WTC11 (cell line): Measurements from ENCODE around the gene CGN.

Experiments
- RELA ChIP-seq: sonication (generic); formaldehyde crosslinking; IDR thresholded peaks from 2 replicates; pipeline ENCODE4 v1.8.1; 2022; ENCODE audit warnings: missing genetic modification reagents, mild to moderate bottlenecking, borderline replicate concordance
- ZNF317 ChIP-seq: sonication (generic); formaldehyde crosslinking; IDR thresholded peaks from 2 replicates; pipeline ENCODE4 v1.8.1; 2023; ENCODE audit warnings: low read depth, mild to moderate bottlenecking, moderate library complexity, missing genetic modification reagents, borderline replicate concordance
- TF ChIP-seq, protein P1 (sequence below): sonication (generic); formaldehyde crosslinking; conservative IDR thresholded peaks from 2 replicates; pipeline ENCODE4 v1.8.1; 2022; ENCODE audit warnings: mild to moderate bottlenecking, missing genetic modification reagents
- TF ChIP-seq, protein P2 (sequence below): sonication (generic); formaldehyde crosslinking; IDR thresholded peaks from 2 replicates; pipeline ENCODE4 v1.8.0; 2022; ENCODE audit warnings: mild to moderate bottlenecking, missing genetic modification reagents
- TF ChIP-seq, protein P3 (sequence below): sonication (generic); formaldehyde crosslinking; IDR thresholded peaks from 2 replicates; pipeline ENCODE4 v1.8.0; 2022; ENCODE audit warnings: mild to moderate bottlenecking, missing genetic modification reagents
- TF ChIP-seq, protein P4 (sequence below): fragments of 200-600 bp; IDR thresholded peaks from 2 replicates; pipeline ENCODE4 v1.8.0; 2022; ENCODE audit warnings: antibody characterized with exemption
- TF ChIP-seq, protein P5 (sequence below): sonication (generic); formaldehyde crosslinking; IDR thresholded peaks from 2 replicates; pipeline ENCODE4 v1.8.1; 2022; ENCODE audit warnings: low read depth, missing genetic modification reagents, borderline replicate concordance
- TF ChIP-seq, protein P6 (sequence below): sonication (generic); formaldehyde crosslinking; IDR thresholded peaks from 2 replicates; pipeline ENCODE4 v1.8.0; 2023; ENCODE audit warnings: mild to moderate bottlenecking, missing genetic modification reagents

DNA sequence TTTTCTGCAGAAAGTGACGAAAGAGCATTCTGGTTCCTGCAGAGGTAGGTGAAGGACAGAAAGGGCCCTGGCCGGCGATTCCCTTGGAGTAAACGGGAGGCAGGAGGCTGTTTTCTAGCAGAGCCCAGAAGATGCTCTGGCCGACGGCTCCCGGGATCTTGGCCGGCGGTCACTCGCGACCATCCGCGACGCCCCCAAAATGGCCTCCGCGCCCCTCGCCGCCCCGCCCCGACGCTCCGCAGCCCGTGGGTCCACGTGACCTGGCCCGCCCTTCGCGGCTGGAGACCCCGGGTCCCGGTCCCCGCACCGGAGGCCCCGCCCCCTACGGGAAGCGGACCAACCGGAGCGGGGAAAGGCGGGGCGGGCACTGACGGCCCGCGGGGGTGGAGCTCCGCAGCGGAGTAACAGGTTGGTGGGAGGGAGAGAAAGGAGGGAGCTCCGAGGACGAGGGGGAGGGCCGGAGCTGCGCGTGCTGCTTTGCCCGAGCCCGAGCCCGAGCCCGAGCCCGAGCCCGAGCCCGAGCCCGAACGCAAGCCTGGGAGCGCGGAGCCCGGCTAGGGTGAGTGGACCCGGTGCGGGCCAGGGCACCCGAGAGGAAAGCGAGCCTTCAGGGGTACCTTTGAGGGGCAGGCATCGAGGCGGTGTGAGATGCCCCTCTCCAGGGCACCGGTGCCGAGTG lies at the start of gene CGN:
- TF ChIP-seq, protein P1, sequence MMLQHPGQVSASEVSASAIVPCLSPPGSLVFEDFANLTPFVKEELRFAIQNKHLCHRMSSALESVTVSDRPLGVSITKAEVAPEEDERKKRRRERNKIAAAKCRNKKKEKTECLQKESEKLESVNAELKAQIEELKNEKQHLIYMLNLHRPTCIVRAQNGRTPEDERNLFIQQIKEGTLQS (CRISPR knock-in tag), result no peak
- TF ChIP-seq, protein P2, sequence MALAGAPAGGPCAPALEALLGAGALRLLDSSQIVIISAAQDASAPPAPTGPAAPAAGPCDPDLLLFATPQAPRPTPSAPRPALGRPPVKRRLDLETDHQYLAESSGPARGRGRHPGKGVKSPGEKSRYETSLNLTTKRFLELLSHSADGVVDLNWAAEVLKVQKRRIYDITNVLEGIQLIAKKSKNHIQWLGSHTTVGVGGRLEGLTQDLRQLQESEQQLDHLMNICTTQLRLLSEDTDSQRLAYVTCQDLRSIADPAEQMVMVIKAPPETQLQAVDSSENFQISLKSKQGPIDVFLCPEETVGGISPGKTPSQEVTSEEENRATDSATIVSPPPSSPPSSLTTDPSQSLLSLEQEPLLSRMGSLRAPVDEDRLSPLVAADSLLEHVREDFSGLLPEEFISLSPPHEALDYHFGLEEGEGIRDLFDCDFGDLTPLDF (CRISPR knock-in tag), result no peak
- TF ChIP-seq RELA (no peak), ZNF317 (CRISPR knock-in tag) (no peak)
- TF ChIP-seq, protein P3, sequence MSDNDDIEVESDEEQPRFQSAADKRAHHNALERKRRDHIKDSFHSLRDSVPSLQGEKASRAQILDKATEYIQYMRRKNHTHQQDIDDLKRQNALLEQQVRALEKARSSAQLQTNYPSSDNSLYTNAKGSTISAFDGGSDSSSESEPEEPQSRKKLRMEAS (CRISPR knock-in tag), result peak; percentile 52; the same call in 1 of the 2 replicates
- TF ChIP-seq, protein P4, sequence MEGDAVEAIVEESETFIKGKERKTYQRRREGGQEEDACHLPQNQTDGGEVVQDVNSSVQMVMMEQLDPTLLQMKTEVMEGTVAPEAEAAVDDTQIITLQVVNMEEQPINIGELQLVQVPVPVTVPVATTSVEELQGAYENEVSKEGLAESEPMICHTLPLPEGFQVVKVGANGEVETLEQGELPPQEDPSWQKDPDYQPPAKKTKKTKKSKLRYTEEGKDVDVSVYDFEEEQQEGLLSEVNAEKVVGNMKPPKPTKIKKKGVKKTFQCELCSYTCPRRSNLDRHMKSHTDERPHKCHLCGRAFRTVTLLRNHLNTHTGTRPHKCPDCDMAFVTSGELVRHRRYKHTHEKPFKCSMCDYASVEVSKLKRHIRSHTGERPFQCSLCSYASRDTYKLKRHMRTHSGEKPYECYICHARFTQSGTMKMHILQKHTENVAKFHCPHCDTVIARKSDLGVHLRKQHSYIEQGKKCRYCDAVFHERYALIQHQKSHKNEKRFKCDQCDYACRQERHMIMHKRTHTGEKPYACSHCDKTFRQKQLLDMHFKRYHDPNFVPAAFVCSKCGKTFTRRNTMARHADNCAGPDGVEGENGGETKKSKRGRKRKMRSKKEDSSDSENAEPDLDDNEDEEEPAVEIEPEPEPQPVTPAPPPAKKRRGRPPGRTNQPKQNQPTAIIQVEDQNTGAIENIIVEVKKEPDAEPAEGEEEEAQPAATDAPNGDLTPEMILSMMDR, result no peak
- TF ChIP-seq, protein P5, sequence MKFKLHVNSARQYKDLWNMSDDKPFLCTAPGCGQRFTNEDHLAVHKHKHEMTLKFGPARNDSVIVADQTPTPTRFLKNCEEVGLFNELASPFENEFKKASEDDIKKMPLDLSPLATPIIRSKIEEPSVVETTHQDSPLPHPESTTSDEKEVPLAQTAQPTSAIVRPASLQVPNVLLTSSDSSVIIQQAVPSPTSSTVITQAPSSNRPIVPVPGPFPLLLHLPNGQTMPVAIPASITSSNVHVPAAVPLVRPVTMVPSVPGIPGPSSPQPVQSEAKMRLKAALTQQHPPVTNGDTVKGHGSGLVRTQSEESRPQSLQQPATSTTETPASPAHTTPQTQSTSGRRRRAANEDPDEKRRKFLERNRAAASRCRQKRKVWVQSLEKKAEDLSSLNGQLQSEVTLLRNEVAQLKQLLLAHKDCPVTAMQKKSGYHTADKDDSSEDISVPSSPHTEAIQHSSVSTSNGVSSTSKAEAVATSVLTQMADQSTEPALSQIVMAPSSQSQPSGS, result no peak
- TF ChIP-seq, protein P6, sequence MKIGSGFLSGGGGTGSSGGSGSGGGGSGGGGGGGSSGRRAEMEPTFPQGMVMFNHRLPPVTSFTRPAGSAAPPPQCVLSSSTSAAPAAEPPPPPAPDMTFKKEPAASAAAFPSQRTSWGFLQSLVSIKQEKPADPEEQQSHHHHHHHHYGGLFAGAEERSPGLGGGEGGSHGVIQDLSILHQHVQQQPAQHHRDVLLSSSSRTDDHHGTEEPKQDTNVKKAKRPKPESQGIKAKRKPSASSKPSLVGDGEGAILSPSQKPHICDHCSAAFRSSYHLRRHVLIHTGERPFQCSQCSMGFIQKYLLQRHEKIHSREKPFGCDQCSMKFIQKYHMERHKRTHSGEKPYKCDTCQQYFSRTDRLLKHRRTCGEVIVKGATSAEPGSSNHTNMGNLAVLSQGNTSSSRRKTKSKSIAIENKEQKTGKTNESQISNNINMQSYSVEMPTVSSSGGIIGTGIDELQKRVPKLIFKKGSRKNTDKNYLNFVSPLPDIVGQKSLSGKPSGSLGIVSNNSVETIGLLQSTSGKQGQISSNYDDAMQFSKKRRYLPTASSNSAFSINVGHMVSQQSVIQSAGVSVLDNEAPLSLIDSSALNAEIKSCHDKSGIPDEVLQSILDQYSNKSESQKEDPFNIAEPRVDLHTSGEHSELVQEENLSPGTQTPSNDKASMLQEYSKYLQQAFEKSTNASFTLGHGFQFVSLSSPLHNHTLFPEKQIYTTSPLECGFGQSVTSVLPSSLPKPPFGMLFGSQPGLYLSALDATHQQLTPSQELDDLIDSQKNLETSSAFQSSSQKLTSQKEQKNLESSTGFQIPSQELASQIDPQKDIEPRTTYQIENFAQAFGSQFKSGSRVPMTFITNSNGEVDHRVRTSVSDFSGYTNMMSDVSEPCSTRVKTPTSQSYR, result no peak
